ENCODE results near the gene ZBTB42. TPM values are rescaled to one million over a fixed set of nuclear protein-coding genes. Genes with fewer than 3 reads are reported as not detected.
"Not testable (repeated sequence)": the region's sequence is repeated elsewhere in the genome, so short reads cannot be mapped to it uniquely, and the experiment has no call there.

The ZBTB42 gene
- polyA plus RNA-seq, 1 donor from 2014 or later, result 1.0 TPM

DNA sequence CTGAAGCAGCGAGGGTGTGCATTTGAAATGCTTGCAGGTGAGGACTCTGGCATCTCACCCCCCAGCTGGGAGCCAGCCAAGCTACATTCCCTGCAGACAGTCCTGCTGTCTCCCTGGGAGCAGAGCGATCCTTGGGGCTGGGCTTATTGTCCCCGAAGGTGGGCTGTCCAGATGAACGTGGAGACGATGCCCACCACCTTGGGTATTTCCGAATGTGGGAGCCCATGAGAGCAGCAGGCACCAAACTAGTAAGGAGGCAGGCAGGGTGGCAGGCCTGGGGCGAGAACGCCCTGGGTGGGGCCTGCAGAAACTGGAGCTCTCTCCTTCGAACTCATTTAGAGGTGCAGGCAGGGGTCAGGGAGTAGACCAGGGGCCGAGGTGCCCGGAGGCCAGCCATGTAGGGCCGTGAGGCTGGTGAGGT is 18.5 kb downstream of the ZBTB42 start:
- H3K4me1 Mint-ChIP-seq, result peaks cover 2 to 8% (median 5%) of the 10 kb centered on the region in 3 donors
- H3K27ac Mint-ChIP-seq, result no peak overlapping the region
- H3K4me3 Mint-ChIP-seq, result peak overlapping the region in 1 of 4 donors; percentile 40
- H3K27me3 Mint-ChIP-seq, result no peaks in the 10 kb centered on the region
- no peaks in the 10 kb centered on the region for H3K9me3 Mint-ChIP-seq
- H3K36me3 Mint-ChIP-seq, result peaks cover 3% of the 10 kb centered on the region

GRCh38 chr14:104820669-104821228 is 19.8 kb downstream of the ZBTB42 start:
- peaks cover 0 to 4% (median 0%) of the 10 kb centered on the region in 3 donors for H3K9me3 Mint-ChIP-seq
- H3K4me1 Mint-ChIP-seq, result peaks cover 0 to 11% (median 7%) of the 10 kb centered on the region in 3 donors
- H3K4me3 Mint-ChIP-seq, result no peak overlapping the region
- H3K27ac Mint-ChIP-seq, result peak overlapping the region in 1 of 3 donors; percentile 82
- peaks cover 3% of the 10 kb centered on the region for H3K36me3 Mint-ChIP-seq
- H3K27me3 Mint-ChIP-seq, result peaks cover 9% of the 10 kb centered on the region

DNA sequence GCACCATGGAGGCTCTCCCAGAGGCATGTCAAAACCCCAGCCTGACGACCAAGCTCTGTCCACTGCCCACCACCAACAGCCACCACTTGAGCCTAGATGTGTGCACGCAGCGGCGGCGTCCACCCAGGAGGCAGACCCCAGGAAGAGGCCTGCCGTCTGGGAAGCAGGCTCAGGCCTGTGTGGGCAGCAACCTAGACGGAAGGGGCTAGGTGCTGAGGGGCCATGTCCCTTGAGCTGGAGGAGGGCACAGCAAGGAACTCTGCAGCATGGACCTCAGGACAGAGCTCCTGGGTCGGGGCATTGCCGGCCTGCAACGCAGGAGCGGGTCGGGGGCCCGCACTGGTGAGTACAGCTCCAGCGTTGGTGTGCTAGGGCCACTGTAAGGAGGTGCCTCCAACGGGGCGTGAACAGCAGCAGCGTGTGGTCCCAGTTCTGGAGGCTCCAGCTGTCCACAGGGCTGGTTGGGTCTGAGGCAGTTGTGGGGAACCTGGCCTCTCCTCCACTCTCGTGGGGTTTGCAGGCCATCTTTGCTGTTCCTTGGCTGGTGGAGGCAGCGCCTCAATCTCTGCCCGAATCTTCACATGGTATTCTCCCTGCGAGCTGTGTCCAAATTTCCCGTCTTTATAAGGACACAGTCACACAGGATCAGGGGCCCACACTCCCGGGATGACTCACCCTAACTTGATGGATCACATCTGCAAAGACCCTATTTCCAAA is 20.5 kb downstream of the ZBTB42 start:
- H3K9me3 Mint-ChIP-seq, result peaks cover 0 to 4% (median 0%) of the 10 kb centered on the region in 3 donors
- peaks cover 3% of the 10 kb centered on the region for H3K36me3 Mint-ChIP-seq
- no peak overlapping the region for H3K27ac Mint-ChIP-seq
- peak overlapping the region in 1 of 4 donors; percentile 48 for H3K4me3 Mint-ChIP-seq
- peaks cover 0 to 12% (median 7%) of the 10 kb centered on the region in 3 donors for H3K4me1 Mint-ChIP-seq
- H3K27me3 Mint-ChIP-seq, result peaks cover 11% of the 10 kb centered on the region

- Mint-ChIP-seq H3K4me3 (peak overlapping the region in 2 of 4 donors; percentile 17 to 48), H3K27ac (no peak overlapping the region), H3K36me3 (peaks cover 3% of the 10 kb centered on the region), H3K27me3 (peaks cover 11% of the 10 kb centered on the region), H3K4me1 (peaks cover 0 to 9% (median 6%) of the 10 kb centered on the region in 3 donors), H3K9me3 (peaks cover 0 to 4% (median 0%) of the 10 kb centered on the region in 3 donors)
Measured at GRCh38 chr14:104821971-104822608, 21.2 kb downstream of the ZBTB42 start.

DNA sequence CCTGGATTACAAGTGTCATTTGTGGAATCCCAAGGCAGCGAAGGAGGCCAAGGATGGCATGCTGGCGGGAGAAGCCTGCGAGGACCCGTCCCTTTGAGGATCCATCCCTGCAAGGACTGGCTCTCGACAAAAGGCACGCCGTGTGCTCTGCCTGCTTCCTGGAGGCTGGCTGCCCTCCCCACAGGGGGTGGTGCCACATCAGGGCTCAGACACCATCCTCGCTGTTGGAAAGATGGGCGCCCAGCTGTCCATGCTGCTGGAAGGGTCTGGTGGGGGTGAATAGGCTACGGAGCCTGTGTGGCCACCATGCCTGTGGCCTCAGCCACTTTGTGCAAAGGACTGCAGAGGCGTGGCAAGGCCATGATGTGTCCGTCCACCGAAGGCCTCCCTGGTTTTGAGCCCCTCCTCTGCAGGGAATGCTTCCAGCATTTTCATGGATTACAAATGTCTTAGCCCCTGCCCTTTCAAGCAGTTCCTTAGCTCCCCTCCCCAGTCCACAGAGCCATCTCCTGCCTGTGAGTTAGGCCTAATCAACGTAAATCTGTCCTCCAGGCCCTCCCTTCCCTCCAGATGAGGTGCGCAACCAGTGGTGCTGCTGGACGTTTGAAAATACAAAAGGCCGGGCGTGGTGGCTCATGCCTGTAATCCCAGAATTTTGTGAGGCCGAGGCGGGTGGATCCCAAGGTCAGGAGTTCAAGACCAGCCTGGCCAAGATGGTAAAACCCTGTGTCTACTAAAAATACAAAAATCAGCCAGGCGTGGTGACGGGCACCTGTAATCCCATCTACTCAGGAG is 22.1 kb downstream of the ZBTB42 start:
- no peak overlapping the region for H3K27ac Mint-ChIP-seq
- H3K27me3 Mint-ChIP-seq, result peaks cover 12% of the 10 kb centered on the region
- H3K9me3 Mint-ChIP-seq, result peaks cover 0 to 4% (median 0%) of the 10 kb centered on the region in 3 donors
- peak overlapping the region in 1 of 4 donors; percentile 5 for H3K4me3 Mint-ChIP-seq
- H3K36me3 Mint-ChIP-seq, result peaks cover 1% of the 10 kb centered on the region
- peaks cover 5 to 9% (median 8%) of the 10 kb centered on the region in 3 donors for H3K4me1 Mint-ChIP-seq

GRCh38 chr14:104824353-104824997 is 23.6 kb downstream of the ZBTB42 start:
- peaks cover 12% of the 10 kb centered on the region for H3K27me3 Mint-ChIP-seq
- H3K27ac Mint-ChIP-seq, result peak overlapping the region in 2 of 3 donors; percentile 26 to 39
- H3K4me3 Mint-ChIP-seq, result peak overlapping the region; percentile 3 to 61 (median 10)
- H3K9me3 Mint-ChIP-seq, result peaks cover 0 to 4% (median 0%) of the 10 kb centered on the region in 3 donors
- peaks cover 1% of the 10 kb centered on the region for H3K36me3 Mint-ChIP-seq
- peaks cover 5 to 9% (median 8%) of the 10 kb centered on the region in 3 donors for H3K4me1 Mint-ChIP-seq

DNA sequence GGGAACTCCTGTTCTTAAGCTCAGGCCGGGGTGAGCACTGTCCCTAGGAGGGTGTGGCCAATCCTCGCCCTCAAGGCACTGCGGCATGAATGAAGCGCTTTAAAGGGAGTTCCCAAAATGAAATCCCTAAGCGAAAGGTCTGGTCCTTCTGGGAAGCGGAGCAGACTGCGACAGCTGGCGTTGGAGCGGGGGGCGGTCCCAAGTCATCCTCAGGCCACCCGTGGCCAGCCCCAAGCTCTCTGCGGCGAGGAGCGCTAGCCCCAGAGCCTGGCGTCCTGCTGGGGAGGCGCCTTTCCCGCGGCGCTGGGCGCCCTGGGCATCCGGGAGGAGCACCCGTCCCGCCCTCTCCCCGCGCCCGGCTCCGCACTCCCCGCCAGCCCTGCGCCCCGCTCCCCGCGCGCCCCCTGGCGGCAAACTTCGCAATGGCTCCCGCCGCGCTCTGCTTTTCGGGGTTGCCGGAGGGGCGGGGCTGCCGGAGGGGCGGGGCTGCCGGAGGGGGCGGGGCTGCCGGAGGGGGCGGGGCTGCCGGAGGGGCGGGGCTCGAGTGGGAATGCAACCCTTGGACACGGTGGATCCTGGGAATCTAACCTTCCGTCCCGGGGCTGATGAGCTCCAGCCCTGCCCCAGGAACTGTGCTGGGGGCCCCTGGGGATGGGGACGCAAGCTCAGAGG is 25.4 kb downstream of the ZBTB42 start:
- Mint-ChIP-seq H3K9me3 (peaks cover 0 to 4% (median 0%) of the 10 kb centered on the region in 3 donors), H3K27ac (peak overlapping the region in 2 of 3 donors; percentile 13 to 26), H3K36me3 (peaks cover 1% of the 10 kb centered on the region), H3K4me1 (peaks cover 5 to 9% (median 8%) of the 10 kb centered on the region in 3 donors), H3K4me3 (peak overlapping the region; percentile 5 to 86 (median 73)), H3K27me3 (peaks cover 12% of the 10 kb centered on the region)

- H3K4me1 Mint-ChIP-seq, result peaks cover 5 to 9% (median 8%) of the 10 kb centered on the region in 3 donors
- H3K27me3 Mint-ChIP-seq, result peaks cover 12% of the 10 kb centered on the region
- peaks cover 0 to 4% (median 0%) of the 10 kb centered on the region in 3 donors for H3K9me3 Mint-ChIP-seq
- H3K36me3 Mint-ChIP-seq, result no peaks in the 10 kb centered on the region
- peak overlapping the region; percentile 65 to 86 (median 78) for H3K4me3 Mint-ChIP-seq
- H3K27ac Mint-ChIP-seq, result peak overlapping the region in 1 of 3 donors; percentile 73
Measured at GRCh38 chr14:104826861-104827176, 25.9 kb downstream of the ZBTB42 start.

GRCh38 chr14:104827177-104828055 is 26.5 kb downstream of the ZBTB42 start:
- Mint-ChIP-seq H3K9me3 (peaks cover 0 to 4% (median 0%) of the 10 kb centered on the region in 3 donors), H3K27ac (peak overlapping the region; percentile 7 to 84 (median 73)), H3K27me3 (peaks cover 12% of the 10 kb centered on the region), H3K4me3 (peak overlapping the region; percentile 67 to 86 (median 78)), H3K36me3 (no peaks in the 10 kb centered on the region), H3K4me1 (peaks cover 5 to 9% (median 8%) of the 10 kb centered on the region in 3 donors)

DNA sequence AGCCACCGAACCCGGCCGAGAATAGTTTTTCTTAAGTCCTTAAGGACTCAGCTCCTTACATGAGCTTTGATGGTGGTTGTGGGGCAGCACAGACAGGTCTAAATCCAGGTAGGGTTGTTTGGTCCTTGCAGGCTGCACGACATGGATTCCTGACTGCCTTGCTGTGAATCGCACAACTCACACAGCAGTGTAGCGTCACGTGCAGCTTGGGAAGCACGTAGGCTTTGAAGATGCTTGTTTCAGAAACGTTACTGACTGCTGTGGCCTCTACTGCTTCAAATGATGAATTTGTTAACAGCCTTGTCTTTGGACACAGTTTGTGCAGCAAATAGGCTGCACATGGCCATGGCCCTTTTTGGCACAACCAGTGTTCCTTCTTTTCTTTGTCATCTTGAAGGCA is 29.9 kb downstream of the ZBTB42 start:
- no peaks in the 10 kb centered on the region for H3K36me3 Mint-ChIP-seq
- H3K4me1 Mint-ChIP-seq, result peaks cover 3 to 5% (median 4%) of the 10 kb centered on the region in 3 donors
- H3K4me3 Mint-ChIP-seq, result no peak overlapping the region
- peaks cover 3% of the 10 kb centered on the region for H3K27me3 Mint-ChIP-seq
- H3K27ac Mint-ChIP-seq, result no peak overlapping the region
- no peaks in the 10 kb centered on the region for H3K9me3 Mint-ChIP-seq

GRCh38 chr14:104836171-104836935 is 35.5 kb downstream of the ZBTB42 start:
- not testable (repeated sequence) for H3K36me3 Mint-ChIP-seq, H3K27ac Mint-ChIP-seq, H3K27me3 Mint-ChIP-seq, H3K9me3 Mint-ChIP-seq, H3K4me3 Mint-ChIP-seq, H3K4me1 Mint-ChIP-seq

GRCh38 chr14:104841730-104842129 is 40.8 kb downstream of the ZBTB42 start:
- Mint-ChIP-seq H3K27me3 (peaks cover 34% of the 10 kb centered on the region), H3K27ac (peak overlapping the region in 1 of 3 donors; percentile 60), H3K36me3 (no peaks in the 10 kb centered on the region), H3K4me3 (no peak overlapping the region), H3K4me1 (peaks cover 0 to 4% (median 0%) of the 10 kb centered on the region in 3 donors), H3K9me3 (peaks cover 0 to 1% (median 0%) of the 10 kb centered on the region in 3 donors)
